Trophoblast cell (in vitro differentiated cells and primary cell): ENCODE measurements around the gene KLHL6.

Source experiments
- DNase-seq, 2 donors: peaks; one replicate each; pipeline ENCODE4 v3.0.0-alpha.2; 2016
- H2AFZ ChIP-seq: 2 replicates; pipeline ENCODE4 v1.6.1; 2013; ENCODE audit warnings: low read length, moderate library complexity, mild to moderate bottlenecking; ENCODE audit not compliant: insufficient read depth, poor library complexity
- H2AK5ac ChIP-seq: 2 replicates; pipeline ENCODE4 v1.6.1; 2013; ENCODE audit warnings: mild to moderate bottlenecking, low read length
- H2BK120ac ChIP-seq: 2 replicates; pipeline ENCODE4 v1.6.1; 2013; ENCODE audit warnings: low read length, mild to moderate bottlenecking, moderate library complexity; ENCODE audit not compliant: insufficient read depth, poor library complexity
- H2BK12ac ChIP-seq: 2 replicates; pipeline ENCODE4 v1.6.1; 2013; ENCODE audit warnings: mild to moderate bottlenecking, low read length, moderate library complexity
- H2BK5ac ChIP-seq: 2 replicates; pipeline ENCODE4 v1.6.1; 2013; ENCODE audit warnings: low read length, low read depth, moderate library complexity, mild to moderate bottlenecking; ENCODE audit not compliant: poor library complexity
- H3K14ac ChIP-seq: 2 replicates; pipeline ENCODE4 v1.6.1; 2013; ENCODE audit warnings: mild to moderate bottlenecking, low read length
- H3K18ac ChIP-seq: 2 replicates; pipeline ENCODE4 v1.6.1; 2013; ENCODE audit warnings: mild to moderate bottlenecking, low read length
- H3K23ac ChIP-seq: 2 replicates; pipeline ENCODE4 v1.6.1; 2013; ENCODE audit warnings: low read length
- H3K27ac ChIP-seq: 2 replicates; pipeline ENCODE4 v1.5.1; 2013; ENCODE audit warnings: low read depth, mild to moderate bottlenecking, inconsistent platforms, low read length, moderate library complexity
- H3K27me3 ChIP-seq: 2 replicates; pipeline ENCODE4 v1.6.1; 2013; ENCODE audit warnings: inconsistent platforms, mild to moderate bottlenecking, low read length, moderate library complexity; ENCODE audit not compliant: insufficient read depth
- H3K36me3 ChIP-seq, 2 experiments: 1 replicate in 1 of 2; 2 replicates in 1 of 2; pipeline ENCODE4 v1.6.1; 2013; ENCODE audit warnings: low read length in 2 of 2, mild to moderate bottlenecking in 2 of 2, moderate library complexity in 1 of 2; ENCODE audit not compliant: insufficient read depth in 2 of 2, control insufficient read depth in 1 of 2
- H3K4ac ChIP-seq: 2 replicates; pipeline ENCODE4 v1.6.1; 2013; ENCODE audit warnings: low read depth, mild to moderate bottlenecking, low read length, moderate library complexity
- H3K4me1 ChIP-seq, 2 experiments: 1 replicate in 1 of 2; 2 replicates in 1 of 2; pipeline ENCODE4 v1.6.1; 2013; ENCODE audit warnings: low read length in 2 of 2, mild to moderate bottlenecking in 2 of 2, moderate library complexity in 1 of 2; ENCODE audit not compliant: insufficient read depth in 2 of 2, control insufficient read depth in 1 of 2
- H3K4me2 ChIP-seq: 2 replicates; pipeline ENCODE4 v1.6.1; 2013; ENCODE audit warnings: inconsistent platforms, mild to moderate bottlenecking, low read length, moderate library complexity
- H3K4me3 ChIP-seq: 2 replicates; pipeline ENCODE4 v1.5.1; 2013; ENCODE audit warnings: mild to moderate bottlenecking, low read depth, low read length, inconsistent platforms
- H3K79me1 ChIP-seq: one replicate; pipeline ENCODE4 v1.6.1; 2013; ENCODE audit warnings: low read length
- H3K79me2 ChIP-seq: 2 replicates; pipeline ENCODE4 v1.6.1; 2013; ENCODE audit warnings: low read length, mild to moderate bottlenecking; ENCODE audit not compliant: control insufficient read depth, insufficient read depth, poor library complexity
- H3K9ac ChIP-seq: 2 replicates; pipeline ENCODE4 v1.6.1; 2013; ENCODE audit warnings: mild to moderate bottlenecking, low read length
- H3K9me3 ChIP-seq: 2 replicates; pipeline ENCODE4 v1.6.1; 2013; ENCODE audit warnings: low read depth, mild to moderate bottlenecking, control low read depth, inconsistent platforms, low read length; ENCODE audit not compliant: insufficient read depth
- H4K12ac ChIP-seq: 2 replicates; pipeline ENCODE4 v1.6.1; 2013; ENCODE audit warnings: low read depth, mild to moderate bottlenecking, low read length, moderate library complexity
- H4K8ac ChIP-seq: 2 replicates; pipeline ENCODE4 v1.6.1; 2013; ENCODE audit warnings: low read depth, mild to moderate bottlenecking, low read length, moderate library complexity
- H4K91ac ChIP-seq: one replicate; pipeline ENCODE4 v1.6.1; 2013; ENCODE audit warnings: low read depth, mild to moderate bottlenecking, low read length, moderate library complexity
- WGBS: extraction: QIAGEN DNeasy Blood & Tissue Kit; methylation state at CpG from one replicate; pipeline ENCODE4 v1.1.7; 2013; ENCODE audit warnings: missing lambda C conversion rate; ENCODE audit not compliant: insufficient read length, insufficient coverage; ENCODE audit errors: extremely low coverage; 5-methylcytosine and 5-hydroxymethylcytosine counted together

The KLHL6 gene

DNA sequence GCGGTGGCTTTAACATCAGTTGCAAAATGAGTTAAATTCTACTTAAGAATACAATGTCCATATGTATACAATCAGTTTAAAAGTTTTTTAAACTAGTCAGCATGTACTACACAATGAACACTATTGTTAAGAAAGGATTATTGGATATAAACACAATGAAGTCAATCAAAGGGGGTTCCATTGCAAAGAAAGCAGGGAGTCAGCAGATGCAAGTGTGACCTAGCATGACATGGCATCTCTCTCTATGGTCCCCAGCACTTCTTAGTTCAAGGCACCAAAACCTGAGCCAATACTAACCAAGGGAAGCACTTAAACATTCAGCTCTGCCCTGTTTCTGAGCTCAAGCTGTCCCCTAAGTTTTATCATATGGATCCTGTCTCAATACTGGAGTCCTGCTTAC is 17.0 kb downstream of the KLHL6 start:
- H3K23ac ChIP-seq, result no peak overlapping the region
- H3K9ac ChIP-seq, result no peak overlapping the region
- H3K18ac ChIP-seq, result no peak overlapping the region
- no peaks in the 10 kb centered on the region for H3K27me3 ChIP-seq
- H3K4me1 ChIP-seq, result peaks cover 0 to 2% of the 10 kb centered on the region in 2 experiments
- no peaks in the 10 kb centered on the region for H3K36me3 ChIP-seq
- no peak overlapping the region for H2BK12ac ChIP-seq
- no peak overlapping the region for H3K27ac ChIP-seq
- no peak overlapping the region for H2BK5ac ChIP-seq
- H3K4me2 ChIP-seq, result no peak overlapping the region
- H4K12ac ChIP-seq, result no peak overlapping the region
- no peak overlapping the region for H3K4ac ChIP-seq
- DNase-seq, result no peak
- no peak overlapping the region for H4K8ac ChIP-seq
- H4K91ac ChIP-seq, result no peak overlapping the region
- H3K4me3 ChIP-seq, result no peak overlapping the region
- no peak overlapping the region for H2BK120ac ChIP-seq
- WGBS, result no CpG with 5 or more reads among the region's 1 CpG
- H3K9me3 ChIP-seq, result no peaks in the 10 kb centered on the region
- no peak overlapping the region for H2AFZ ChIP-seq
- H3K79me2 ChIP-seq, result no peaks in the 10 kb centered on the region
- no peaks in the 10 kb centered on the region for H3K79me1 ChIP-seq
- H2AK5ac ChIP-seq, result no peak overlapping the region
- no peak overlapping the region for H3K14ac ChIP-seq

DNA sequence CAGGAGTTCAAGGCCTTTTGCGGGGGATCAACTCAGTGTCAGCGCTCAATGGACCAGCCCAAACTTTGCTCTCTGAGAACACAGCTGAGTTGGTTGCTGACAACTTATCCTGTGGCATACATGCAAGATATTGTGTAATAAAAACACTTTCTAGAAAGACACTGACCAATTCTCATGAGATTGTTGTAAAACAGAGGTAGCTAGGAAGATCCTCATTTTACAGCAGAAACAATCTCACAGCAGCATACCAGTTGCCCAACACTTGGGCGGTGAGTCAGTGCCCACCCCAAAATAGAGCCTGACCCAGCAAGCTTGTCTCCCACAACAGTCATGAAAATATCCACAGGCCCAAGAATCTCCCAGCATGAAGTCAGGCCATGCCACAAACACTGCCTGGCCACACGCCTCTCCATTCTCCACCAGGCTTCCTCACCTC is 18.2 kb downstream of the KLHL6 start:
- peaks cover 0 to 2% of the 10 kb centered on the region in 2 experiments for H3K4me1 ChIP-seq
- no peak overlapping the region for H3K14ac ChIP-seq
- no peak overlapping the region for H4K12ac ChIP-seq
- H3K4me2 ChIP-seq, result no peak overlapping the region
- no peak overlapping the region for H3K23ac ChIP-seq
- no peaks in the 10 kb centered on the region for H3K9me3 ChIP-seq
- H4K8ac ChIP-seq, result no peak overlapping the region
- no peak overlapping the region for H3K4ac ChIP-seq
- WGBS, result no CpG with 5 or more reads among the region's 4 CpGs
- H3K4me3 ChIP-seq, result no peak overlapping the region
- H3K79me2 ChIP-seq, result no peaks in the 10 kb centered on the region
- H3K27ac ChIP-seq, result no peak overlapping the region
- H3K79me1 ChIP-seq, result no peaks in the 10 kb centered on the region
- no peak overlapping the region for H2AK5ac ChIP-seq
- H3K9ac ChIP-seq, result no peak overlapping the region
- no peak overlapping the region for H2BK120ac ChIP-seq
- peak; percentile 51 to 53 for DNase-seq
- no peaks in the 10 kb centered on the region for H3K27me3 ChIP-seq
- H4K91ac ChIP-seq, result no peak overlapping the region
- H3K36me3 ChIP-seq, result no peaks in the 10 kb centered on the region
- H2AFZ ChIP-seq, result no peak overlapping the region
- no peak overlapping the region for H3K18ac ChIP-seq
- no peak overlapping the region for H2BK5ac ChIP-seq
- no peak overlapping the region for H2BK12ac ChIP-seq

DNA sequence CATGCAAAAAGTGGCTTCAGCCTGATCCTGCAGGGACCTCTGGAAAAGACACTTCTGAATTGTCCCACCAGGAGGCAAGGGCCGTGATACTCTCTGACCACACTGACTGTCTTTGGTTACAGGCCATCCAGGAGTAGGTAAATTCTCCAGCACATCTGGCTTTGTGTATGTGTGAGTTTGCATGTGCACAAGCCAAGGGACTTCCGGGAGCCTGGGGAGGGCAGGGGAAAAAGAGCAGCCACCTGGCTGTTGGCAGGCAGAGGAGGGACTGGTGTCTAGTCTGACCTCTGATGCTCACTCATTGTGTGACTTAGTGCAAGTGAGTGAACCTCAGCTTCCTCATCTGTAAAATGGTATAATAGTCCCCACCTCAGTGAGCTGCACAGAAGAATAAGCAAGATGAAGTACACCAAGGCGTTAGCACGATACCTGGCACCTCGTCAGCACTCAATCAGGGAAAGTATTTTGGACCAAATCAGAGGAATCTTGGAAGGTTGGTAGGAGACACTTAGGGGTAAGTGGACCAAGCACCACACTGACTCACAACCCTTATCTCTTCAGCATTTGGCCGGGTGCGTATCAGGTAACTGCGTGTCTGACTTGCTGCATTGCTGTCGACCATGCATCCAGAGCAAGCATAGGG is 19.1 kb downstream of the KLHL6 start:
- H2BK120ac ChIP-seq, result no peak overlapping the region
- H3K18ac ChIP-seq, result no peak overlapping the region
- no peak overlapping the region for H3K23ac ChIP-seq
- H3K79me2 ChIP-seq, result no peaks in the 10 kb centered on the region
- DNase-seq, result peak; percentile 67 to 80
- no peak overlapping the region for H3K9ac ChIP-seq
- H4K91ac ChIP-seq, result no peak overlapping the region
- no peaks in the 10 kb centered on the region for H3K9me3 ChIP-seq
- no peak overlapping the region for H3K4me2 ChIP-seq
- no peak overlapping the region for H3K27ac ChIP-seq
- H3K4me1 ChIP-seq, result peaks cover 0 to 2% of the 10 kb centered on the region in 2 experiments
- no peak overlapping the region for H2AK5ac ChIP-seq
- no peaks in the 10 kb centered on the region for H3K27me3 ChIP-seq
- H2BK5ac ChIP-seq, result no peak overlapping the region
- H3K79me1 ChIP-seq, result no peaks in the 10 kb centered on the region
- H3K36me3 ChIP-seq, result no peaks in the 10 kb centered on the region
- no peak overlapping the region for H3K14ac ChIP-seq
- H3K4ac ChIP-seq, result no peak overlapping the region
- H4K8ac ChIP-seq, result no peak overlapping the region
- H2AFZ ChIP-seq, result no peak overlapping the region
- H3K4me3 ChIP-seq, result no peak overlapping the region
- no peak overlapping the region for H4K12ac ChIP-seq
- no peak overlapping the region for H2BK12ac ChIP-seq
- no CpG with 5 or more reads among the region's 9 CpGs for WGBS

DNA sequence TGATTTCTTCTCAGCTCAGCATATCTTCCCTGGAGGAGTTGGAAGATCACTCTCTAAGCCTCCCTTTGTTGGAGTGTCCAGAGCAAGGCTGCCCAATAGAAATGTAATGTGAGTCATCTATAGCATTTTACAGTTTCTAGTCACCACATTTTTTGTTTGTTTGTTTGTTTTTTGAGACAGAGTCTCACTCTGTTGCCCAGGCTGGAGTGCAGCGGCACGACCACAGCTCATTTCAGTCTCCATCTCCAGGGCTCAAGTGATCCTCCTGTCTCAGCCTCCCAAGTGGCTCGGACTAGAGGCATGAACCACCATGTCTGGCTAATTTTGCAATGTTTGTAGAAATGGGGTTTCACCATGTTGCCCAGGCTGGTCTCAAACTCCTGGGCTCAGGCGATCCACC is 21.3 kb downstream of the KLHL6 start:
- H3K4me2 ChIP-seq, result no peak overlapping the region
- no peak overlapping the region for H2AK5ac ChIP-seq
- peaks cover 0 to 2% of the 10 kb centered on the region in 2 experiments for H3K4me1 ChIP-seq
- no peaks in the 10 kb centered on the region for H3K9me3 ChIP-seq
- H3K27ac ChIP-seq, result no peak overlapping the region
- no peak overlapping the region for H2BK5ac ChIP-seq
- no peak overlapping the region for H3K4me3 ChIP-seq
- H3K18ac ChIP-seq, result no peak overlapping the region
- H4K8ac ChIP-seq, result no peak overlapping the region
- no peaks in the 10 kb centered on the region for H3K79me2 ChIP-seq
- H2BK120ac ChIP-seq, result no peak overlapping the region
- H3K9ac ChIP-seq, result no peak overlapping the region
- H3K23ac ChIP-seq, result no peak overlapping the region
- H2BK12ac ChIP-seq, result no peak overlapping the region
- H3K36me3 ChIP-seq, result no peaks in the 10 kb centered on the region
- peak; percentile 64 to 92 for DNase-seq
- no CpG with 5 or more reads among the region's 4 CpGs for WGBS
- no peak overlapping the region for H4K12ac ChIP-seq
- H3K14ac ChIP-seq, result no peak overlapping the region
- no peak overlapping the region for H4K91ac ChIP-seq
- no peak overlapping the region for H2AFZ ChIP-seq
- no peaks in the 10 kb centered on the region for H3K79me1 ChIP-seq
- no peak overlapping the region for H3K4ac ChIP-seq
- H3K27me3 ChIP-seq, result no peaks in the 10 kb centered on the region
